PFSK-1 (cell line): ENCODE data around the gene SLC7A11.

Experiments
- POLR2AphosphoS5 ChIP-seq: IDR thresholded peaks from 2 replicates; pipeline ENCODE4 v1.6.1; 2012; ENCODE audit warnings: low read depth, mild to moderate bottlenecking, control low read depth, low read length, moderate library complexity
- SIN3A ChIP-seq: IDR thresholded peaks from 2 replicates; pipeline ENCODE4 v1.6.1; 2012; ENCODE audit warnings: mild to moderate bottlenecking, low read length, moderate library complexity, borderline replicate concordance; ENCODE audit not compliant: insufficient read depth
- TAF1 ChIP-seq: IDR thresholded peaks from 2 replicates; pipeline ENCODE4 v1.6.1; 2012; ENCODE audit warnings: low read length, control low read depth, borderline replicate concordance; ENCODE audit not compliant: insufficient read depth
- TF ChIP-seq, protein P1 (sequence below), 2 experiments: IDR thresholded peaks; 2 replicates each; pipeline versions ENCODE4 v1.6.1 to v1.8.0; 2011 to 2012; ENCODE audit warnings: low read depth in 2 of 2, low read length in 2 of 2, control low read depth in 1 of 2, inconsistent platforms in 1 of 2, mild to moderate bottlenecking in 1 of 2, moderate library complexity in 1 of 2; ENCODE audit not compliant: insufficient read depth in 1 of 2

- TF ChIP-seq TAF1: no peak
- TF ChIP-seq POLR2AphosphoS5: no peak
- TF ChIP-seq, protein P1, sequence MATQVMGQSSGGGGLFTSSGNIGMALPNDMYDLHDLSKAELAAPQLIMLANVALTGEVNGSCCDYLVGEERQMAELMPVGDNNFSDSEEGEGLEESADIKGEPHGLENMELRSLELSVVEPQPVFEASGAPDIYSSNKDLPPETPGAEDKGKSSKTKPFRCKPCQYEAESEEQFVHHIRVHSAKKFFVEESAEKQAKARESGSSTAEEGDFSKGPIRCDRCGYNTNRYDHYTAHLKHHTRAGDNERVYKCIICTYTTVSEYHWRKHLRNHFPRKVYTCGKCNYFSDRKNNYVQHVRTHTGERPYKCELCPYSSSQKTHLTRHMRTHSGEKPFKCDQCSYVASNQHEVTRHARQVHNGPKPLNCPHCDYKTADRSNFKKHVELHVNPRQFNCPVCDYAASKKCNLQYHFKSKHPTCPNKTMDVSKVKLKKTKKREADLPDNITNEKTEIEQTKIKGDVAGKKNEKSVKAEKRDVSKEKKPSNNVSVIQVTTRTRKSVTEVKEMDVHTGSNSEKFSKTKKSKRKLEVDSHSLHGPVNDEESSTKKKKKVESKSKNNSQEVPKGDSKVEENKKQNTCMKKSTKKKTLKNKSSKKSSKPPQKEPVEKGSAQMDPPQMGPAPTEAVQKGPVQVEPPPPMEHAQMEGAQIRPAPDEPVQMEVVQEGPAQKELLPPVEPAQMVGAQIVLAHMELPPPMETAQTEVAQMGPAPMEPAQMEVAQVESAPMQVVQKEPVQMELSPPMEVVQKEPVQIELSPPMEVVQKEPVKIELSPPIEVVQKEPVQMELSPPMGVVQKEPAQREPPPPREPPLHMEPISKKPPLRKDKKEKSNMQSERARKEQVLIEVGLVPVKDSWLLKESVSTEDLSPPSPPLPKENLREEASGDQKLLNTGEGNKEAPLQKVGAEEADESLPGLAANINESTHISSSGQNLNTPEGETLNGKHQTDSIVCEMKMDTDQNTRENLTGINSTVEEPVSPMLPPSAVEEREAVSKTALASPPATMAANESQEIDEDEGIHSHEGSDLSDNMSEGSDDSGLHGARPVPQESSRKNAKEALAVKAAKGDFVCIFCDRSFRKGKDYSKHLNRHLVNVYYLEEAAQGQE (IDR thresholded peaks at IDR 0.05; ENCODE audit: insufficient read depth in 1 of 2, low read depth in 2 of 2, low read length in 2 of 2): no peak
- no peak for TF ChIP-seq SIN3A
Observed at GRCh38 chr4:138263247-138263816, 21.2 kb upstream of the SLC7A11 start.
